Hepatic stellate cell (primary cell): ENCODE data around the gene CFDP1.

ENCODE experiments used
- DNase-seq: peaks from one replicate; pipeline ENCODE4 v3.0.0; 2011; ENCODE audit warnings: low spot score

CFDP1 gene

DNA sequence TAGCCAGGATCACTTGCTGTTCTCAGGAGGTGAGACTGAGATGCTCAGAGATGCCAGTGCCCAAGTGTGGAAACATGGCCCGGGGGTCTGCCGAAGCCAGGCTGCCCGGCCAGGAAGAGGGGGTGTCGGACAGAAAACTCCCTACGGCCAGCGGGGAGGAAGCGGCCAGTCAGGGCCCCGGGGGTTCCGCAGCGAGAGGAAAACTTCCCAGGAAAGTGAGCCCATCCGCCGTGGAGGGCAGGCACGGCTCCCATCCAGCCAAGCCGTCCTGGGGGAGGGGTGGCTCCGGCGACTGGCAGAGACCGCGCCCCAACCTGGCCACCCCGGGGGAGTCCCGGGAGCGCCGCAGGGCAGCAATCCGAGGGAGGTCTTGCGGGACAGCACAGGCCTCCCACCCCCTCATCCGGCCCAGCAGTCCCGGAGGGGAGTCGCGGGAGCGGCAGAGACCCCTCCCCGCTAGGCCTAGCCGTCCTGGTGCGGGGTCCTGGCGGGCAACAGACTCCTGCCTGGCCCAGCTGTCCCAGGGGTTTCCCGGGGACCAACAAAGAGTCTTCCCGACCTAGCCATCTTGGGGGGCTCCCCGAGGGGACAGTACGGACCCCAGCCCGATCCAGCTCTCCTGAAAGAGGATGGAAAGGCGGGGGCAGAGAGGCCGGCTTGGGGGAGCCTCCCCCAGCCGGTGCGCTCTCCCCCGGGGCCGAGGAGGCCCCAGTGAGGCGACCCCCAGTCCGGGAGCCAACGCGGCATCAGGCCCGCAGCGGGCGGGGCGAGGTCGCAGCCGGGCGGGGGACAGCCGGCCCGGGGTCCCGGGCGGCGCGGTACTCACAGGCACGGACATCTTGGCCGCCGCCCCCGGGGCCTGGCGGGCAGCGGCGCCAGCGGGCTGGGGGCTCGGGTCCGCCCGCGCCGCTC, 168.0 kb downstream of the CFDP1 start:
- no peak for DNase-seq

GRCh38 chr16:75264457-75264998, 168.8 kb downstream of the CFDP1 start:
- DNase-seq: no peak

DNA sequence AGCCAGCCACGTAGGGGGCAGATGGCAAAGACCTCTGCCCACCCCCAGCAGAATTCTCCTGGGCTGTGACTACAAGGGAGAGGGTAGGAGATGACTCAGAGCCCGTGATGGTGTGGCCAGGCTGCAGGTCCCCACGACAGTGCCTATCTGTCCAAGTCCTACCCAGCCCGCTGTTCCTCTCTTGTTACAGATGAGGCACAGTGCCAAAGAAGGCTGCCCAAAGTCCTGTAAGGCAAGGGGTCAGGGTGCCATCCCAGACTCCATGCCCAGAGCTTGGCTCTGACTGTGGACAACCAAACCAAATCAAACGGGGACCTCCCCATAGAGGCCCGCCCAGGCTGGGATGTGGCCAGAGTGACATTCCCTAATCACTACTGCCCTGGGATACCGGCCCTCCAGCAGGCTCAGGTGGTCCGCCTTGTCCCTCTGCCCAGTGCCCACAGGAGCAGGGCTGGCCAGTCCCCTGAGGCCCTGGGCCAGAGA, 169.3 kb downstream of the CFDP1 start:
- no peak for DNase-seq

GRCh38 chr16:75263291-75263962, 169.9 kb downstream of the CFDP1 start:
- DNase-seq: no peak

DNA sequence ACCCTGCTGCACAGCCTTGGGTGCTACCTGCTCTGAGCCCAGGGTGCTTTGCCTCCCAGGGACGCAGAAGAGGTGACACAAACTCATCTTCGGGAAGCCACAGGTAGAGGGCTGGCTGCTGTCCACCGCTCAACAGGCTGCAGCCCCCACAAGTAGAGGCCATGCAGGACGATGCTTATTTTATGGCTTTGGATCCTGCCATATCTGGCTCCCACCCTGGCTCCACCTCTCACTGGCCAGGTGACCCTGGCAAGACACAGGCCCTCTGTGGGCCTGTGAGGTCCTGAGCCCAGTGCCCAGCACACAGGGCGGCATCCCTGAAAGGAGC, 170.5 kb downstream of the CFDP1 start:
- DNase-seq: no peak

- no peak for DNase-seq
Observed at GRCh38 chr16:75262104-75262799, 171.1 kb downstream of the CFDP1 start.

DNA sequence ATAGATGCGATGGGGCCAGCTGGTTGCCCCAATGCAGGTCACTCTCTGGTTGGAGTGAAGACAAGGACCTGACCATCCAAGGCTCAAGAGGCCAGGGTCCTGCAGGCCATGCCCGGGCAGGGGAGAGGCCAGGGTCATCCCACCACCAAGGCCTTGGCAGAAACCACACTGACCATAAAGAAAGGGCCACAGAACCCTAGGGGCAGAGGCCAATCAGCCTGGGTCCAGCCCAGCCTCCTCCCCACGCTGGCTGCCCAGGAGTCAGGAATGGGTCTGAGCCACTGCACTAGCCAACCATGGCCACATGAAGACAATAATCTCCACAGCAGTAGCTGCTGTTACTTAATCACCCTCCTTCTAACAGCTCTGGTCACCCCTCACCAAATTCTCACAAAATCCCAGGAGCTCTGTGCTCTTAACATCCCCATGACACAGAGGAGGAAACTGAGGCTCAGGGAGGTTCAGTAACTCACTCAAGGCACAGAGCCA, 171.7 kb downstream of the CFDP1 start:
- no peak for DNase-seq

- DNase-seq: no peak
Observed at GRCh38 chr16:75260851-75261589, 172.3 kb downstream of the CFDP1 start.

- DNase-seq: no peak
Observed at GRCh38 chr16:75258807-75259141, 174.5 kb downstream of the CFDP1 start.

GRCh38 chr16:75257886-75258806, 175.2 kb downstream of the CFDP1 start:
- DNase-seq: no peak

- DNase-seq: peak; percentile 94
Observed at GRCh38 chr16:75256696-75257343, 176.5 kb downstream of the CFDP1 start.

DNA sequence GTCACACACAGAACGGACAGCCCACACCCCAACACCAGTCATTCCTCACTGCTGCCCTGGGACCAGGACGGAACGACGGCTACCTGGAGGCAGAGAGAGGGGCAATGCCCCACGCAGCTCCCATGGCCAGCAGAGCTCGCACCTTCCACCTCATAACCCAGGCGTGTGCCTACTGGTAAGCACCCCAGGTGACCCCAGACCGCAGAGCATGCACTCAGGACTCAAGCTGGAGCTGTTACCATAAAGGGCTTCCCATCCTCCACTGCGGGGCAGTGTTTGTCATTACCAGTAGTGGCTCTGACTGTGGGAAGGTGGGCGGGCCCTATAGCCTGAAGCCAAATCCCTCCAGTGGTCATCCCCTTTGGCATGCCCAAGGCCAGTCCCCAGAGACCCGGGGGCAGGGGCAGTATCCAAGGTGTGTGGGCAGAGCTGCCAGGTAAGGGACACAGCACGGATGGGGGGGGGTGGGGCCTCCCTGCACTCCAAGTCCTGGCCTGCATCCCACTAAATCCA, 177.2 kb downstream of the CFDP1 start:
- peak; percentile 79 for DNase-seq

DNA sequence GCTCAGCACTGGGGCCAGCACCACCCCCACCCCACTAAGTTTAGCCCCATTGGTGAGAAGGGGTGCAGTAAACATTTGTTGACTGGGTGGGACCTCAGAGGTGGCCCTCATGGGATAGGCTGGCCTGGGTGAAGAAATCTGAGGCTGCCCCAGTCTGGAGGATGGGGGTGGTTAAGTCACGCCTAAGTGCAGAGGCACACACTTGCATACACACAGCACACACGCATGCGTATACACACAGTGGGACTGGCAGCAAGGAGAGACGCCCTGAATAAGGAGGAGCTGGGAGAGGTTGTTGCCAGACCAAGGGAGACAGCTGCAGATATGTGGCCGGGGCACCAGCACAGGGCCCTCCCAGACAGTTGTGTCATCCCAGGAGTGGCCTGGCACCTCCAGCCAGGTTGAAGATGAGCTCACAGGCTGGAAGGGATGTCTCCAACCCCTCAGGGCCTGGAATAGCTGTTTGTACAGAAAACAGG, 178.9 kb downstream of the CFDP1 start:
- DNase-seq: peak; percentile 96

- DNase-seq: peak; percentile 88
Observed at GRCh38 chr16:75252946-75253911, 180.1 kb downstream of the CFDP1 start.

DNA sequence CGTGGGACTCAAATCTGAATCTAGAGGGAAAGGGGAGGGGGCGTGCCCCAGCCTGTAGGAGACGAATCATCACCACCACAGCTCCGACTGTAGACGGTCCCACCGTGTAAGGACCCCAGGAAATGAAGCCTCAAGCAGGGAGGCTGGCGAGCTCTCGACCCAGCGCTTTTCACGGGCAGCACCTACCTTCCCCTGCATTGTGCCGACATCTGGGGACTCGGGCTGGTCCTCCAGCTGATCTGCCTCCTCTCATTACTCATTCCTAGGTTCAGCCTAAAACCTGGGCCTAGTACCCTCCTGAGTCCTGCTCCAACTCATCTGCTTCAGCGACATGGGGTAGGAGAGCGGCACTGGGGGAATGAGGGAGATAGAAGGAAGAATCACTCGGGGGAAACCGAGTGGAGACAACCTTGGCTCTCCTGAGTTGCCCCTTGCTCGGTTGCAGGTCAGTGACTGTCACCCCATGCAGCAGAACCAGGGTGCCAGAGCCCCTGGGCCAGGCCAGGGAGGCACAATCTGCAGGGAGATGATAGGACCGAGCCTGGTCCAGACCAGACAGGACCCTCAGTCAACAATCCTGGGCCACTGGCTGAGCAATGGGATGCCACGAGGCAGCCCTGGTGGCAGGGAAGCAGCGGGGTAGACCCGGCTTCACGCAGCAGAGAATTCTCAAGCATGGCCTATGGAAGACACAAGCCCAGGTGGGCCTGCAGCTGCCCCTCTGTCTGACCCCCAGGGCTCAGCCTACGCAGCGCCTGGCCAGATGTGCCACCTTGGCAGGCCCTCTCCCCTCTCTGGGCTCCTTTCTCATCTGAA, 181.0 kb downstream of the CFDP1 start:
- no peak for DNase-seq

DNA sequence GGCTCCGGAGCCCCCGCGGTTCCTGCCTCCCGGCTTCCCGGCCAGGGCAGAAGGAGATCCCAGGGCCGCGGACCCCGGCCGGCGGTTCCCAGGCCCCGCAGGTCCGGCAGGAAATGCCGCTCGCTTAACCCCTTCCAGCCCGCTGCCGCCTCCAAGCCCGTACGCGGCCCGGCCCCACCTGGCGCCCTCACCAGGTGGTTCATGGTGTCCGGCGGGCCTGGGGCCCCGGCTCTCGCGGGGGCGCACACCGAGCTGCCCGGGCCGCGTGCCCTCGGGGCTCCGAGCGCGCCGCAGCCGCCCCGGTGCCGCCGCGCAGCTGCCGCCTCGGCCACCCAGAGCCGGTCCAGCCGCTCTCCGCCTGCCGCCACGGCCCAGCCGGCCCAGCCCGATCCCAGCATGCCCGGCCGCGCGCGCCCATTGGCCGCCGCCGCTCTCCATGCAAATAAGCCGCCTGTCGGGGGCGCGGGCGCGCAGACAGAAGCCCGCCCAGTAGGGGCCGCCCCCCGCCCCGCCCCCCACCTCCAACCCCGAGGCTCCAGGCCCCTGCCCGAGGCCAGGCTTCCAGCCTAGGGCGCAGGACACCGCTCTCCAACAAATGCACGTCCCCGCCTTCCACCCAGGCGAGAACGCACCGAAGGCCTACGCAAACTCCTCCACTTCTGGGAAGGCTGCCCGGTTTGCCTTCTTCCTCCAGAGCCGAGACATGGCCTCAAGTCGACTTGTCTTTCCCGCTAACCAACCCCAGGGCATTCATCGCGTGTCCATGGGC, 181.8 kb downstream of the CFDP1 start, which contains the start of gene BCAR1:
Gene BCAR1 (minus strand): TSS at position 345 of the 769 bp plus-strand sequence. CDS start 142 bp downstream, at position 203.
- DNase-seq: peak; percentile 94
